Common myeloid progenitor, CD34-positive (primary cell): ENCODE measurements around the gene FEZ2.
"Not testable (repeated sequence)": the region's sequence is repeated elsewhere in the genome, so short reads cannot be mapped to it uniquely, and the experiment has no call there.

Source experiments
- CTCF ChIA-PET: fragments of 350-600 bp; sonication (Branson Sonifier 250); formaldehyde crosslinking; loops from one replicate; lab custom pipeline; 2021; ENCODE audit warnings: antibody characterized with exemption; lab: Charles Lee
- POLR2A ChIA-PET: fragments of 350-600 bp; sonication (Branson Sonifier 250); formaldehyde crosslinking; loops from one replicate; lab custom pipeline; 2021; ENCODE audit warnings: antibody characterized with exemption; lab: Charles Lee
- DNase-seq, 3 donors: peaks; one replicate each; pipeline versions ENCODE4 v3.0.0 to v3.0.0-alpha.2; 2013
- H3K27ac ChIP-seq, 2 experiments: 1 replicate in 1 of 2; 2 replicates in 1 of 2; pipeline ENCODE4 v1.7.0; 2013; ENCODE audit warnings: inconsistent platforms in 2 of 2, low read length in 2 of 2, mild to moderate bottlenecking in 2 of 2, low read depth in 1 of 2, moderate library complexity in 1 of 2; ENCODE audit not compliant: severe bottlenecking in 2 of 2, insufficient read depth in 1 of 2, poor library complexity in 1 of 2
- H3K27me3 ChIP-seq, 5 experiments: replicated peaks in 2 of 5; 1 replicate in 3 of 5; 2 replicates in 2 of 5; pipeline versions ENCODE4 v1.6.1 to v1.7.0; 2013; ENCODE audit warnings: low read length in 4 of 5, mild to moderate bottlenecking in 2 of 5, moderate library complexity in 2 of 5, inconsistent platforms in 1 of 5; ENCODE audit not compliant: insufficient read depth in 5 of 5, control insufficient read depth in 4 of 5
- H3K36me3 ChIP-seq, 4 experiments: 1 replicate in 2 of 4; 2 replicates in 2 of 4; pipeline versions ENCODE4 v1.6.1 to v1.7.0; 2013; ENCODE audit warnings: low read length in 3 of 4, control low read depth in 1 of 4, mild to moderate bottlenecking in 1 of 4; ENCODE audit not compliant: control insufficient read depth in 4 of 4, insufficient read depth in 4 of 4
- H3K4me1 ChIP-seq, 4 experiments: 1 replicate in 3 of 4; 2 replicates in 1 of 4; pipeline versions ENCODE4 v1.6.1 to v1.7.1; 2013; ENCODE audit warnings: low read length in 3 of 4, mild to moderate bottlenecking in 3 of 4, control low read depth in 1 of 4, inconsistent platforms in 1 of 4, moderate library complexity in 1 of 4; ENCODE audit not compliant: control insufficient read depth in 4 of 4, insufficient read depth in 4 of 4; ENCODE audit errors: control extremely low read depth in 1 of 4
- H3K4me3 ChIP-seq, 7 experiments: 1 replicate in 4 of 7; 2 replicates in 3 of 7; pipeline versions ENCODE4 v1.5.1 to v1.7.0; 2013; ENCODE audit warnings: mild to moderate bottlenecking in 7 of 7, low read length in 6 of 7, moderate library complexity in 6 of 7, inconsistent platforms in 2 of 7, low read depth in 2 of 7, control low read depth in 1 of 7; ENCODE audit not compliant: insufficient read depth in 4 of 7, control insufficient read depth in 1 of 7; ENCODE audit errors: extremely low read depth in 1 of 7
- H3K9me3 ChIP-seq, 5 experiments: 1 replicate in 4 of 5; 2 replicates in 1 of 5; pipeline versions ENCODE4 v1.6.1 to v1.7.1; 2013; ENCODE audit warnings: low read length in 4 of 5, mild to moderate bottlenecking in 2 of 5, inconsistent platforms in 1 of 5, low read depth in 1 of 5, moderate library complexity in 1 of 5; ENCODE audit not compliant: control insufficient read depth in 4 of 5, insufficient read depth in 2 of 5; ENCODE audit errors: control extremely low read depth in 1 of 5
- WGBS: methylation state at CpG from one replicate; pipeline ENCODE4 v1.1.5; 2013; ENCODE audit not compliant: insufficient coverage; 5-methylcytosine and 5-hydroxymethylcytosine counted together

The FEZ2 gene

GRCh38 chr2:36607947-36608346, 10.0 kb upstream of the FEZ2 start:
- 97% methylated on average over 3 of the region's 3 CpGs for WGBS
- H3K9me3 ChIP-seq: no peaks in the 10 kb centered on the region
- no peak for DNase-seq
- H3K27ac ChIP-seq: no peak overlapping the region
- no peaks in the 10 kb centered on the region for H3K36me3 ChIP-seq
- H3K4me3 ChIP-seq: no peak overlapping the region
- ChIA-PET POLR2A (no interaction called here), CTCF (no interaction called here)
- H3K4me1 ChIP-seq: no peaks in the 10 kb centered on the region
- H3K27me3 ChIP-seq: no peaks in the 10 kb centered on the region

GRCh38 chr2:36606925-36607324, 9.0 kb upstream of the FEZ2 start:
- POLR2A ChIA-PET: interaction anchor here (0.7 kb wide), 1 partner anchor 218 kb away, joined by 3 read pairs; no protein-coding TSS in a partner anchor
- no peaks in the 10 kb centered on the region for H3K4me1 ChIP-seq
- 100% methylated on average over 1 of the region's 3 CpGs for WGBS
- DNase-seq: no peak
- CTCF ChIA-PET: interaction anchor here (0.9 kb wide), 1 partner anchor 15 kb away, joined by 3 read pairs; no protein-coding TSS in a partner anchor
- H3K4me3 ChIP-seq: no peak overlapping the region
- H3K36me3 ChIP-seq: no peaks in the 10 kb centered on the region
- H3K27me3 ChIP-seq: no peaks in the 10 kb centered on the region
- H3K9me3 ChIP-seq: no peaks in the 10 kb centered on the region
- no peak overlapping the region for H3K27ac ChIP-seq

- CTCF ChIA-PET: interaction anchor here (0.8 to 0.9 kb wide), 2 partner anchors 48 to 59 kb away, joined by 3 to 4 read pairs; no protein-coding TSS in a partner anchor
- H3K4me1 ChIP-seq: no peaks in the 10 kb centered on the region
- no peaks in the 10 kb centered on the region for H3K27me3 ChIP-seq
- H3K9me3 ChIP-seq: no peaks in the 10 kb centered on the region
- no peak overlapping the region for H3K4me3 ChIP-seq
- no peaks in the 10 kb centered on the region for H3K36me3 ChIP-seq
- DNase-seq: no peak
- no peak overlapping the region for H3K27ac ChIP-seq
- POLR2A ChIA-PET: no interaction called here
Measured at GRCh38 chr2:36605273-36605672, 7.3 kb upstream of the FEZ2 start.

- H3K36me3 ChIP-seq, H3K27me3 ChIP-seq, H3K4me3 ChIP-seq, CTCF ChIA-PET, DNase-seq, H3K9me3 ChIP-seq, H3K4me1 ChIP-seq, H3K27ac ChIP-seq: not testable (repeated sequence)
- 100% methylated on average over 2 of the region's 5 CpGs for WGBS
- POLR2A ChIA-PET: interaction anchor here (0.6 kb wide), 1 partner anchor 120 kb away, joined by 3 read pairs; no protein-coding TSS in a partner anchor
Measured at GRCh38 chr2:36603629-36604028, 5.7 kb upstream of the FEZ2 start.

- POLR2A ChIA-PET: no interaction called here
Measured at GRCh38 chr2:36597003-36597531, 901 bp downstream of the FEZ2 start.

GRCh38 chr2:36596397-36596796, 1.6 kb downstream of the FEZ2 start:
- Histone ChIP-seq H3K27ac (no peak overlapping the region), H3K36me3 (peaks cover 0 to 11% (median 1%) of the 10 kb centered on the region in 4 experiments), H3K4me3 (peak overlapping the region in 4 of 7 experiments; percentile 3 to 87 (median 44)), H3K27me3 (no peaks in the 10 kb centered on the region), H3K9me3 (peaks cover 0 to 3% (median 0%) of the 10 kb centered on the region in 5 experiments), H3K4me1 (peaks cover 7 to 19% (median 15%) of the 10 kb centered on the region in 4 experiments)
- over 99% methylated on average over 12 of the region's 12 CpGs for WGBS
- CTCF ChIA-PET: no interaction called here
- POLR2A ChIA-PET: no interaction called here
- no peak for DNase-seq

More at GRCh38 chr2:36597003-36597531, 901 bp downstream of the FEZ2 start:
- Histone ChIP-seq H3K4me3 (peak overlapping the region; percentile 48 to 94 (median 80)), H3K27me3 (no peaks in the 10 kb centered on the region), H3K9me3 (peaks cover 0 to 3% (median 0%) of the 10 kb centered on the region in 5 experiments), H3K27ac (peak overlapping the region; percentile 33 to 70), H3K4me1 (peaks cover 7 to 19% (median 15%) of the 10 kb centered on the region in 4 experiments), H3K36me3 (peaks cover 0 to 11% (median 1%) of the 10 kb centered on the region in 4 experiments)
- DNase-seq: no peak
- 37% methylated on average over 19 of the region's 19 CpGs for WGBS
- CTCF ChIA-PET: no interaction called here

- CTCF ChIA-PET: interaction anchor here (1.4 kb wide), 1 partner anchor 11 kb away, joined by 3 read pairs; no protein-coding TSS in a partner anchor
Measured at GRCh38 chr2:36594849-36595248, 3.1 kb downstream of the FEZ2 start.

More at GRCh38 chr2:36594849-36595248, 3.1 kb downstream of the FEZ2 start:
- no peak overlapping the region for H3K4me3 ChIP-seq
- H3K27me3 ChIP-seq: no peaks in the 10 kb centered on the region
- peaks cover 0 to 3% (median 0%) of the 10 kb centered on the region in 5 experiments for H3K9me3 ChIP-seq
- peaks cover 0 to 20% (median 6%) of the 10 kb centered on the region in 4 experiments for H3K36me3 ChIP-seq
- POLR2A ChIA-PET: interaction anchor here (0.6 kb wide), 1 partner anchor 185 kb away, joined by 3 read pairs; no protein-coding TSS in a partner anchor
- DNase-seq: no peak
- whole genome bisulfite sequencing: 93% methylated on average over 4 of the region's 6 CpGs
- peaks cover 7 to 19% (median 15%) of the 10 kb centered on the region in 4 experiments for H3K4me1 ChIP-seq
- no peak overlapping the region for H3K27ac ChIP-seq
